GM12878 (cell line): ENCODE results near the gene ADIPOR1. TPM values are rescaled to one million over a fixed set of nuclear protein-coding genes. Genes with fewer than 3 reads are reported as not detected.

Source experiments
- ATAC-seq: fragments of 200-7000 bp; cut with Tn5 transposase; 3 replicates; pipeline ENCODE4 v1.9.1; 2020; ENCODE audit warnings: mild to moderate bottlenecking, moderate library complexity
- BruUV-seq: library from RNA; stranded (reverse); fragments of 400-500 nt; replicated peaks from 2 replicates; lab custom pipeline; 2021; lab: Mats Ljungman, UMichigan
- CTCF ChIA-PET: fragments of 300-600 bp; sonication (Branson Sonifier 250); formaldehyde crosslinking; extraction: SDS; loops from one replicate; lab custom pipeline; 2021; ENCODE audit warnings: inconsistent platforms; lab: Yijun Ruan, JAX
- POLR2A ChIA-PET: fragments of 350-600 bp; formaldehyde crosslinking; extraction: SDS; loops from one replicate; lab custom pipeline; 2021; ENCODE audit warnings: inconsistent platforms; lab: Charles Lee
- RAD21 ChIA-PET: fragments of 300-600 bp; sonication (Branson Sonifier 250); formaldehyde crosslinking; loops from one replicate; lab custom pipeline; 2023; ENCODE audit warnings: antibody characterized with exemption; ENCODE audit not compliant: unreplicated experiment; lab: Charles Lee
- SMC1A ChIA-PET: fragments of 300-600 bp; sonication (Branson Sonifier 250); formaldehyde crosslinking; loops from one replicate; lab custom pipeline; 2023; ENCODE audit not compliant: unreplicated experiment, uncharacterized antibody; lab: Charles Lee
- DNase-seq: peaks from one replicate; pipeline ENCODE4 v3.0.0-alpha.2; 2011; ENCODE audit warnings: low read depth, low spot score
- FAIRE-seq: peaks from 3 replicates; lab custom pipeline; 2011; peaks lifted over from hg19 to GRCh38; lab: Jason Lieb, UNC
- H2AFZ ChIP-seq: 2 replicates; pipeline ENCODE4 v1.6.0; 2011; ENCODE audit warnings: low read depth, low read length, control low read depth; ENCODE audit not compliant: control insufficient read depth
- H3K27ac ChIP-seq: 2 replicates; pipeline ENCODE4 v1.5.1; 2011; ENCODE audit warnings: control low read depth; ENCODE audit not compliant: control insufficient read depth, insufficient read depth
- H3K27me3 ChIP-seq, 2 experiments: replicated peaks in 1 of 2; 2 replicates each; pipeline versions ENCODE4 v1.6.0 to v1.6.1; 2011; ENCODE audit warnings: low read length in 1 of 2; ENCODE audit not compliant: control insufficient read depth in 2 of 2, insufficient read depth in 2 of 2
- H3K36me3 ChIP-seq, 2 experiments: 2 replicates each; pipeline ENCODE4 v1.5.1; 2011; ENCODE audit warnings: low read length in 1 of 2; ENCODE audit not compliant: control insufficient read depth in 2 of 2, insufficient read depth in 2 of 2
- H3K4me1 ChIP-seq: 2 replicates; pipeline ENCODE4 v1.6.1; 2011; ENCODE audit warnings: mild to moderate bottlenecking, low read length, moderate library complexity, mixed read lengths; ENCODE audit not compliant: control insufficient read depth, insufficient read depth
- H3K4me2 ChIP-seq: 2 replicates; pipeline ENCODE4 v1.6.0; 2011; ENCODE audit warnings: control low read depth; ENCODE audit not compliant: control insufficient read depth, insufficient read depth
- H3K4me3 ChIP-seq: fragments of 200-600 bp; sonication (generic); 2 replicates; pipeline ENCODE4 v1.5.1; 2016
- H3K79me2 ChIP-seq: 2 replicates; pipeline ENCODE4 v1.6.0; 2011; ENCODE audit warnings: low read length; ENCODE audit not compliant: control insufficient read depth, insufficient read depth
- H3K9ac ChIP-seq: 2 replicates; pipeline ENCODE4 v1.8.0; 2011; ENCODE audit warnings: low read length, control low read depth, mixed read lengths; ENCODE audit not compliant: control insufficient read depth, insufficient read depth
- H3K9me3 ChIP-seq: replicated peaks from 3 replicates; pipeline ENCODE4 v1.5.1; 2011; ENCODE audit warnings: mild to moderate bottlenecking, low read length; ENCODE audit not compliant: control insufficient read depth, insufficient read depth
- H4K20me1 ChIP-seq: 2 replicates; pipeline ENCODE4 v1.6.0; 2011; ENCODE audit not compliant: control insufficient read depth, insufficient read depth
- ATF3 ChIP-seq: IDR thresholded peaks from 2 replicates; pipeline ENCODE4 v1.6.1; 2011; ENCODE audit warnings: low read depth, mild to moderate bottlenecking, low read length, moderate library complexity, borderline replicate concordance; ENCODE audit errors: extremely low read depth
- CHD1 ChIP-seq: IDR thresholded peaks from 2 replicates; pipeline ENCODE4 v1.6.1; 2012; ENCODE audit warnings: low read depth, low read length, improper control_type of control experiment
- FOS ChIP-seq: IDR thresholded peaks from 3 replicates; pipeline ENCODE4 v1.6.1; 2011; ENCODE audit warnings: borderline replicate concordance; ENCODE audit not compliant: insufficient read length; ENCODE audit errors: extremely low read depth
- HDAC6 ChIP-seq: fragments of 200-600 bp; sonication (generic); IDR thresholded peaks from one replicate; pipeline ENCODE4 v1.8.0; 2017; ENCODE audit warnings: antibody characterized with exemption; ENCODE audit not compliant: unreplicated experiment
- IRF3 ChIP-seq: fragments of 450-650 bp; IDR thresholded peaks from 2 replicates; pipeline ENCODE4 v1.6.1; 2014; ENCODE audit warnings: mild to moderate bottlenecking
- IRF5 ChIP-seq: fragments of 450-650 bp; IDR thresholded peaks from 2 replicates; pipeline ENCODE4 v1.6.1; 2017; ENCODE audit warnings: borderline replicate concordance
- LARP7 ChIP-seq: fragments of 450-650 bp; IDR thresholded peaks from 2 replicates; pipeline ENCODE4 v1.6.1; 2017; ENCODE audit warnings: mild to moderate bottlenecking
- MTA3 ChIP-seq: IDR thresholded peaks from 2 replicates; pipeline ENCODE4 v1.6.1; 2012; ENCODE audit warnings: low read length, inconsistent platforms, borderline replicate concordance
- MYC ChIP-seq: IDR thresholded peaks from 2 replicates; pipeline ENCODE4 v1.6.1; 2011; ENCODE audit warnings: mild to moderate bottlenecking, low read length, moderate library complexity, inconsistent platforms; ENCODE audit not compliant: insufficient read depth, insufficient replicate concordance, insufficient read length, severe bottlenecking
- NFYA ChIP-seq: IDR thresholded peaks from 2 replicates; pipeline ENCODE4 v1.6.1; 2011; ENCODE audit warnings: low read depth, mild to moderate bottlenecking, low read length, improper control_type of control experiment, borderline replicate concordance
- NR2C1 ChIP-seq: fragments of 450-650 bp; IDR thresholded peaks from 2 replicates; pipeline ENCODE4 v1.6.1; 2017; ENCODE audit warnings: antibody characterized with exemption, mild to moderate bottlenecking, moderate library complexity
- RELA ChIP-seq: fragments of 450-650 bp; IDR thresholded peaks from 2 replicates; pipeline ENCODE4 v1.8.0; 2014; ENCODE audit warnings: borderline replicate concordance; ENCODE audit not compliant: partially characterized antibody
- REST ChIP-seq: IDR thresholded peaks from 2 replicates; pipeline ENCODE4 v1.6.1; 2012; ENCODE audit warnings: mild to moderate bottlenecking, low read depth, low read length
- ZNF384 ChIP-seq: IDR thresholded peaks from 2 replicates; pipeline ENCODE4 v1.6.1; 2012; ENCODE audit warnings: low read depth, mild to moderate bottlenecking, low read length, improper control_type of control experiment, borderline replicate concordance
- WGBS: methylation state at CpG from one replicate; pipeline ENCODE4 v1.1.6; 2016; ENCODE audit warnings: low lambda C conversion rate; ENCODE audit not compliant: insufficient replicate concordance, insufficient coverage; ENCODE audit errors: missing lambda C conversion rate; 5-methylcytosine and 5-hydroxymethylcytosine counted together
- in situ Hi-C: fragments of 300-500 bp; cut with MboI; formaldehyde crosslinking; loops from 9 replicates; pipeline ENCODE4 v1.14.3; 2018; ENCODE audit warnings: mixed read lengths
- intact Hi-C: fragments of 100-400 bp; cut with micrococcal nuclease; formaldehyde crosslinking; loops from one replicate; pipeline ENCODE4 v1.14.2; 2022; ENCODE audit not compliant: unreplicated experiment
- polyA plus RNA-seq, 11 experiments: library from polyadenylated mRNA; depleted of rRNA in 4 of 11; unstranded in 6 of 11; stranded (reverse) in 5 of 11; fragments of >200 nt; fragmentation: Nextera tagmentation in 4 of 11; fragmentation: Illumina TruSeq in 1 of 11; extraction: Ambion mirVana in 4 of 11; extraction: Trizol in 1 of 11; gene quantifications; 1 replicate in 1 of 11; 2 replicates in 10 of 11; pipeline versions ENCODE4 v1.2.1 to v1.2.3, GENCODE V29; 2011 to 2016; ENCODE audit warnings: inconsistent platforms in 2 of 11, missing spikeins in 2 of 11, low read depth in 1 of 11
- total RNA-seq, 4 experiments: library from RNA; depleted of rRNA in 3 of 4; stranded (reverse); fragments of >200 nt in 3 of 4; fragmentation: Illumina TruSeq in 1 of 4; extraction: Trizol in 1 of 4; gene quantifications; 2 replicates each; pipeline versions ENCODE4 v1.2.1 to v1.2.3, GENCODE V29; 2013 to 2021

Gene ADIPOR1
- total and polyA plus RNA-seq, 10 of the 15 experiments (the other 5 are each of a cell fraction or from before 2014, with no cell fraction given): 18.4 to 122 (median 65.6) TPM

GRCh38 chr1:202926581-202927491, 31.3 kb downstream of the ADIPOR1 start, which contains the start of gene KLHL12 (continued):
- TF ChIP-seq ATF3 (peak; percentile 99), REST (no peak), ZNF384 (peak; percentile 74; the same call in 1 of the 2 replicates)

GRCh38 chr1:202923533-202923932, 34.6 kb downstream of the ADIPOR1 start:
- peak overlapping the region; percentile 66 for H3K4me2 ChIP-seq
- no peaks in the 10 kb centered on the region; the same call in 1 of the 2 replicates for H3K4me1 ChIP-seq
- no peak overlapping the region for H3K9ac ChIP-seq
- SMC1A ChIA-PET: interaction anchor here (1.0 kb wide), 1 partner anchor 76 kb away, joined by 3 read pairs; no protein-coding TSS in a partner anchor
- no TSS peak for BruUV-seq
- peak overlapping the region; percentile 22; the same call in 1 of the 2 replicates for H3K27ac ChIP-seq
- no peaks in the 10 kb centered on the region for H3K27me3 ChIP-seq
- H3K9me3 ChIP-seq: no peaks in the 10 kb centered on the region
- no peak for ATAC-seq
- POLR2A ChIA-PET: interaction anchor here (0.6 kb wide), 1 partner anchor 103 kb away, joined by 3 read pairs; the partner anchor contains the start of gene PPFIA4
- peaks cover 19% of the 10 kb centered on the region for H3K79me2 ChIP-seq
- intact Hi-C loops (no loop called here), in situ Hi-C loops (no loop called here)
- 0 out of 2 replicates have a peak overlapping the region, but pooled peaks have one; percentile 11 for H3K4me3 ChIP-seq
- no peak for FAIRE-seq
- DNase-seq: no peak
- no peak overlapping the region for H2AFZ ChIP-seq
- no peaks in the 10 kb centered on the region for H4K20me1 ChIP-seq
- CTCF ChIA-PET: interaction anchor here (0.7 to 2.9 kb wide), 2 partner anchors 61 to 76 kb away, joined by 4 to 10 read pairs; no protein-coding TSS in a partner anchor
- H3K36me3 ChIP-seq: no peaks in the 10 kb centered on the region
- RAD21 ChIA-PET: no interaction called here
- 95% methylated on average over 3 of the region's 3 CpGs for WGBS
- TF ChIP-seq CHD1 (no peak), NR2C1 (no peak), IRF3 (no peak), NFYA (no peak), RELA (no peak), LARP7 (no peak), MTA3 (no peak), HDAC6 (no peak), FOS (no peak), IRF5 (no peak), MYC (no peak)
